HEK293 (cell line): ENCODE results near the gene PER1.
A peak's percentile ranks its signal among the peaks of the same experiment; 100 is the strongest.

ENCODE experiments used
- ATF2 ChIP-seq: fragments of 450-650 bp; formaldehyde crosslinking; IDR thresholded peaks from 2 replicates; pipeline ENCODE4 v1.5.1; 2016; ENCODE audit warnings: missing biosample characterization, missing genetic modification characterization, low read depth
- BCL11A ChIP-seq: fragments of 450-650 bp; formaldehyde crosslinking; IDR thresholded peaks from 2 replicates; pipeline ENCODE4 v1.5.1; 2016; ENCODE audit warnings: low read depth, missing biosample characterization, missing genetic modification characterization
- BCL6B ChIP-seq: fragments of 450-650 bp; formaldehyde crosslinking; IDR thresholded peaks from 2 replicates; pipeline ENCODE4 v1.5.1; 2017; ENCODE audit warnings: missing biosample characterization, missing genetic modification characterization
- HOXC10 ChIP-seq: sonication (generic); formaldehyde crosslinking; IDR thresholded peaks from 2 replicates; pipeline ENCODE4 v1.8.1; 2023; ENCODE audit warnings: mild to moderate bottlenecking, missing genetic modification reagents
- IKZF3 ChIP-seq: fragments of 450-650 bp; IDR thresholded peaks from 2 replicates; pipeline ENCODE4 v1.5.0; 2018; ENCODE audit warnings: missing biosample characterization, mild to moderate bottlenecking, missing genetic modification characterization, moderate library complexity
- KLF16 ChIP-seq: fragments of 450-650 bp; formaldehyde crosslinking; IDR thresholded peaks from 2 replicates; pipeline ENCODE4 v1.5.1; 2017; ENCODE audit warnings: missing biosample characterization, missing genetic modification characterization
- KLF8 ChIP-seq: fragments of 450-650 bp; formaldehyde crosslinking; IDR thresholded peaks from 2 replicates; pipeline ENCODE4 v1.5.1; 2016; ENCODE audit warnings: missing biosample characterization, missing genetic modification characterization
- PATZ1 ChIP-seq: fragments of 450-650 bp; formaldehyde crosslinking; IDR thresholded peaks from 2 replicates; pipeline ENCODE4 v1.5.1; 2016; ENCODE audit warnings: missing biosample characterization, missing genetic modification characterization
- REPIN1 ChIP-seq: fragments of 450-650 bp; formaldehyde crosslinking; IDR thresholded peaks from 2 replicates; pipeline ENCODE4 v1.5.1; 2017; ENCODE audit warnings: missing biosample characterization, missing genetic modification characterization, low read depth
- SCRT2 ChIP-seq: fragments of 450-650 bp; formaldehyde crosslinking; IDR thresholded peaks from 2 replicates; pipeline ENCODE4 v1.5.1; 2016; ENCODE audit warnings: missing biosample characterization, missing genetic modification characterization
- ZBTB20 ChIP-seq: fragments of 450-650 bp; formaldehyde crosslinking; IDR thresholded peaks from 2 replicates; pipeline ENCODE4 v1.5.1; 2016; ENCODE audit warnings: missing biosample characterization, missing genetic modification characterization
- ZFP3 ChIP-seq: fragments of 450-650 bp; formaldehyde crosslinking; IDR thresholded peaks from 2 replicates; pipeline ENCODE4 v1.5.1; 2016; ENCODE audit warnings: low read depth, missing biosample characterization, missing genetic modification characterization
- ZFP69B ChIP-seq: fragments of 450-650 bp; formaldehyde crosslinking; IDR thresholded peaks from 2 replicates; pipeline ENCODE4 v1.5.1; 2016; ENCODE audit warnings: missing biosample characterization, missing genetic modification characterization
- ZIC2 ChIP-seq: fragments of 450-650 bp; formaldehyde crosslinking; IDR thresholded peaks from 2 replicates; pipeline ENCODE4 v1.5.1; 2016; ENCODE audit warnings: missing biosample characterization, missing genetic modification characterization
- ZNF146 ChIP-seq: fragments of 450-650 bp; formaldehyde crosslinking; IDR thresholded peaks from 2 replicates; pipeline ENCODE4 v1.5.1; 2016; ENCODE audit warnings: missing biosample characterization, missing genetic modification characterization
- ZNF155 ChIP-seq: fragments of 450-650 bp; formaldehyde crosslinking; IDR thresholded peaks from 2 replicates; pipeline ENCODE4 v1.5.1; 2016; ENCODE audit warnings: missing biosample characterization, missing genetic modification characterization
- ZNF175 ChIP-seq: fragments of 450-650 bp; formaldehyde crosslinking; IDR thresholded peaks from 2 replicates; pipeline ENCODE4 v1.5.1; 2016; ENCODE audit warnings: missing biosample characterization, missing genetic modification characterization
- ZNF19 ChIP-seq: fragments of 450-650 bp; formaldehyde crosslinking; IDR thresholded peaks from 2 replicates; pipeline ENCODE4; 2016; ENCODE audit warnings: missing biosample characterization, missing genetic modification characterization, low read depth
- ZNF248 ChIP-seq: fragments of 450-650 bp; formaldehyde crosslinking; IDR thresholded peaks from 2 replicates; pipeline ENCODE4 v1.5.1; 2017; ENCODE audit warnings: missing biosample characterization, missing genetic modification characterization
- ZNF266 ChIP-seq: fragments of 450-650 bp; formaldehyde crosslinking; IDR thresholded peaks from 2 replicates; pipeline ENCODE4 v1.5.1; 2016; ENCODE audit warnings: missing biosample characterization, missing genetic modification characterization, low read depth
- ZNF350 ChIP-seq: fragments of 450-650 bp; formaldehyde crosslinking; IDR thresholded peaks from 2 replicates; pipeline ENCODE4 v1.5.0; 2017; ENCODE audit warnings: missing biosample characterization, mild to moderate bottlenecking, missing genetic modification characterization
- ZNF510 ChIP-seq: fragments of 450-650 bp; formaldehyde crosslinking; IDR thresholded peaks from 2 replicates; pipeline ENCODE4 v1.5.1; 2018; ENCODE audit warnings: mild to moderate bottlenecking, missing genetic modification characterization, missing biosample characterization; ENCODE audit not compliant: insufficient replicate concordance
- ZNF529 ChIP-seq: fragments of 450-650 bp; formaldehyde crosslinking; IDR thresholded peaks from 2 replicates; pipeline ENCODE4 v1.5.1; 2017; ENCODE audit warnings: missing genetic modification characterization, missing biosample characterization; ENCODE audit not compliant: insufficient replicate concordance
- ZNF558 ChIP-seq: fragments of 450-650 bp; formaldehyde crosslinking; IDR thresholded peaks from 2 replicates; pipeline ENCODE4 v1.5.1; 2016; ENCODE audit warnings: missing biosample characterization, missing genetic modification characterization
- ZNF585B ChIP-seq: fragments of 450-650 bp; formaldehyde crosslinking; IDR thresholded peaks from 2 replicates; pipeline ENCODE4 v1.5.1; 2016; ENCODE audit warnings: missing biosample characterization, missing genetic modification characterization
- ZNF621 ChIP-seq: fragments of 450-650 bp; formaldehyde crosslinking; IDR thresholded peaks from 2 replicates; pipeline ENCODE4 v1.5.1; 2017; ENCODE audit warnings: missing biosample characterization, missing genetic modification characterization
- ZNF629 ChIP-seq: fragments of 450-650 bp; formaldehyde crosslinking; IDR thresholded peaks from 2 replicates; pipeline ENCODE4 v1.5.1; 2017; ENCODE audit warnings: missing biosample characterization, missing genetic modification characterization
- ZNF639 ChIP-seq: fragments of 450-650 bp; formaldehyde crosslinking; IDR thresholded peaks from 2 replicates; pipeline ENCODE4 v1.5.1; 2016; ENCODE audit warnings: missing biosample characterization, missing genetic modification characterization
- ZNF664 ChIP-seq: fragments of 450-650 bp; formaldehyde crosslinking; IDR thresholded peaks from 2 replicates; pipeline ENCODE4 v1.5.1; 2016; ENCODE audit warnings: missing biosample characterization, missing genetic modification characterization
- ZNF747 ChIP-seq: fragments of 450-650 bp; formaldehyde crosslinking; IDR thresholded peaks from 2 replicates; pipeline ENCODE4 v1.5.1; 2016; ENCODE audit warnings: missing biosample characterization, missing genetic modification characterization
- ZNF792 ChIP-seq: fragments of 450-650 bp; formaldehyde crosslinking; IDR thresholded peaks from 2 replicates; pipeline ENCODE4 v1.5.1; 2016; ENCODE audit warnings: missing biosample characterization, missing genetic modification characterization
- TF ChIP-seq, protein P1 (sequence below): IDR thresholded peaks from 2 replicates; pipeline ENCODE4 v1.6.1; 2011; ENCODE audit warnings: mild to moderate bottlenecking, low read depth, low read length, borderline replicate concordance
- TF ChIP-seq, protein P2 (sequence below): fragments of 450-650 bp; formaldehyde crosslinking; IDR thresholded peaks from 2 replicates; pipeline ENCODE4 v1.5.1; 2017; ENCODE audit warnings: missing biosample characterization, mild to moderate bottlenecking, missing genetic modification characterization, moderate library complexity

The PER1 gene

GRCh38 chr17:8118769-8119580, 33.2 kb downstream of the PER1 start (continued):
- TF ChIP-seq ZNF639, result peak; percentile 68
- TF ChIP-seq ZNF19 (tag by site-specific recombination), result no peak
- TF ChIP-seq KLF16 (tag by site-specific recombination), result no peak
- no peak for TF ChIP-seq BCL6B
- TF ChIP-seq, protein P1, sequence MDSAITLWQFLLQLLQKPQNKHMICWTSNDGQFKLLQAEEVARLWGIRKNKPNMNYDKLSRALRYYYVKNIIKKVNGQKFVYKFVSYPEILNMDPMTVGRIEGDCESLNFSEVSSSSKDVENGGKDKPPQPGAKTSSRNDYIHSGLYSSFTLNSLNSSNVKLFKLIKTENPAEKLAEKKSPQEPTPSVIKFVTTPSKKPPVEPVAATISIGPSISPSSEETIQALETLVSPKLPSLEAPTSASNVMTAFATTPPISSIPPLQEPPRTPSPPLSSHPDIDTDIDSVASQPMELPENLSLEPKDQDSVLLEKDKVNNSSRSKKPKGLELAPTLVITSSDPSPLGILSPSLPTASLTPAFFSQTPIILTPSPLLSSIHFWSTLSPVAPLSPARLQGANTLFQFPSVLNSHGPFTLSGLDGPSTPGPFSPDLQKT, result no peak
- TF ChIP-seq ZNF747 (tag by site-specific recombination), result no peak
- TF ChIP-seq ZNF529, result peak; percentile 4
- TF ChIP-seq ZNF248 (tag by site-specific recombination), result no peak
- TF ChIP-seq ZBTB20, result no peak; the same call in 1 of the 2 replicates
- no peak for TF ChIP-seq ZNF585B (tag by site-specific recombination)
- no peak for TF ChIP-seq ZNF146
- peak; percentile 82 for TF ChIP-seq PATZ1
- peak; percentile 88 for TF ChIP-seq ZIC2 (tag by site-specific recombination)
- no peak for TF ChIP-seq HOXC10
- peak; percentile 54; the same call in 1 of the 2 replicates for TF ChIP-seq ZNF558
- no peak for TF ChIP-seq ZFP3 (tag by site-specific recombination)
- peak; percentile 74; the same call in 1 of the 2 replicates for TF ChIP-seq IKZF3 (tag by site-specific recombination)
- TF ChIP-seq ZFP69B (tag by site-specific recombination), result peak; percentile 20; the same call in 1 of the 2 replicates
- TF ChIP-seq ZNF266 (tag by site-specific recombination), result no peak
- no peak for TF ChIP-seq SCRT2 (tag by site-specific recombination)
- no peak for TF ChIP-seq ATF2
- TF ChIP-seq ZNF350 (tag by site-specific recombination), result no peak
- TF ChIP-seq ZNF792, result no peak
- no peak for TF ChIP-seq REPIN1 (tag by site-specific recombination)
- TF ChIP-seq ZNF510 (tag by site-specific recombination), result no peak
- TF ChIP-seq ZNF664 (tag by site-specific recombination), result no peak
- peak; percentile 56; the same call in 1 of the 2 replicates for TF ChIP-seq ZNF629 (tag by site-specific recombination)
- TF ChIP-seq KLF8, result peak; percentile 61
- no peak for TF ChIP-seq BCL11A
- TF ChIP-seq ZNF621 (tag by site-specific recombination), result no peak
- TF ChIP-seq, protein P2, sequence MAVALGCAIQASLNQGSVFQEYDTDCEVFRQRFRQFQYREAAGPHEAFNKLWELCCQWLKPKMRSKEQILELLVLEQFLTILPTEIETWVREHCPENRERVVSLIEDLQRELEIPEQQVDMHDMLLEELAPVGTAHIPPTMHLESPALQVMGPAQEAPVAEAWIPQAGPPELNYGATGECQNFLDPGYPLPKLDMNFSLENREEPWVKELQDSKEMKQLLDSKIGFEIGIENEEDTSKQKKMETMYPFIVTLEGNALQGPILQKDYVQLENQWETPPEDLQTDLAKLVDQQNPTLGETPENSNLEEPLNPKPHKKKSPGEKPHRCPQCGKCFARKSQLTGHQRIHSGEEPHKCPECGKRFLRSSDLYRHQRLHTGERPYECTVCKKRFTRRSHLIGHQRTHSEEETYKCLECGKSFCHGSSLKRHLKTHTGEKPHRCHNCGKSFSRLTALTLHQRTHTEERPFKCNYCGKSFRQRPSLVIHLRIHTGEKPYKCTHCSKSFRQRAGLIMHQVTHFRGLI (tag by site-specific recombination), result no peak
- TF ChIP-seq ZNF175 (tag by site-specific recombination), result no peak
- TF ChIP-seq ZNF155 (tag by site-specific recombination), result no peak
